ENCODE results near the gene MRM2. TPM values are rescaled to one million over a fixed set of nuclear protein-coding genes. Genes with fewer than 3 reads are reported as not detected.

MRM2 gene
- total RNA-seq, 1 experiment from 2014 or later: 34.7 TPM

GRCh38 chr7:2230226-2230625 lies 11.8 kb downstream of the MRM2 start:
- peaks cover 11 to 22% of the 10 kb centered on the region in 2 experiments for H3K4me1 ChIP-seq (ENCODE audit: control insufficient read depth in 1 of 2, insufficient read depth in 2 of 2, low read length in 2 of 2)
- RAD21 ChIA-PET (ENCODE audit: low non-redundant PET in 1 of 2, low total read pairs in 2 of 2, uncharacterized antibody in 2 of 2, unreplicated experiment in 2 of 2): no interaction called here
- H3K27ac ChIP-seq (ENCODE audit: low read depth, low read length): no peak overlapping the region
- no peak overlapping the region for H2AFZ ChIP-seq (ENCODE audit: low read depth, low read length, poor library complexity, severe bottlenecking)
- CTCF ChIA-PET: no interaction called here
- H3K36me3 ChIP-seq (ENCODE audit: control insufficient read depth in 1 of 2, insufficient read depth in 2 of 2, low read length in 2 of 2): peaks cover 8 to 33% of the 10 kb centered on the region in 2 experiments; a peak in 3 of 4 replicates
- no peak overlapping the region for H3K9ac ChIP-seq (ENCODE audit: low read length)
- DNase-seq (ENCODE audit: low read depth, low spot score): no peak
- no peak overlapping the region for H3K4me2 ChIP-seq (ENCODE audit: low read length)
- no peaks in the 10 kb centered on the region for H4K20me1 ChIP-seq (ENCODE audit: insufficient read depth)
- no peak for TF ChIP-seq POLR2AphosphoS5 (IDR thresholded peaks at IDR 0.05; ENCODE audit: low read depth, low read length)
- no peak for TF ChIP-seq POLR2A (IDR thresholded peaks at IDR 0.05; ENCODE audit: borderline replicate concordance, extremely low read depth, insufficient read depth, insufficient read length)
- no peak for TF ChIP-seq REST (IDR thresholded peaks at IDR 0.05; ENCODE audit: low read depth)
- no peak for TF ChIP-seq ELF1 (IDR thresholded peaks at IDR 0.05; ENCODE audit: borderline replicate concordance, low read depth)
- ATAC-seq: no peak
- H3K9me3 ChIP-seq (ENCODE audit: control insufficient read depth in 1 of 2, insufficient read depth in 1 of 2, low read depth in 1 of 2, low read length in 2 of 2): no peaks in the 10 kb centered on the region
- H3K9me2 ChIP-seq (ENCODE audit: insufficient read depth): no peaks in the 10 kb centered on the region
- POLR2A ChIA-PET: no interaction called here
- no TSS peak for BruUV-seq (replicated peaks)
- intact Hi-C loops (cut with micrococcal nuclease): no loop called here
- peaks cover 77% of the 10 kb centered on the region for H3K79me2 ChIP-seq (ENCODE audit: insufficient read depth, low read length)
- no peak overlapping the region for H3K4me3 ChIP-seq (replicated peaks in 1 of 2; ENCODE audit: low read depth in 1 of 2, low read length in 2 of 2)
- H3K27me3 ChIP-seq (ENCODE audit: insufficient read depth, low read length): no peaks in the 10 kb centered on the region

- H3K27me3 ChIP-seq (ENCODE audit: insufficient read depth, low read length): no peaks in the 10 kb centered on the region
- intact Hi-C loops (cut with micrococcal nuclease): no loop called here
- H3K9me3 ChIP-seq (ENCODE audit: control insufficient read depth in 1 of 2, insufficient read depth in 1 of 2, low read depth in 1 of 2, low read length in 2 of 2): no peaks in the 10 kb centered on the region
- BruUV-seq (replicated peaks): no TSS peak
- H3K79me2 ChIP-seq (ENCODE audit: insufficient read depth, low read length): peaks cover 79% of the 10 kb centered on the region
- H3K27ac ChIP-seq (ENCODE audit: low read depth, low read length): no peak overlapping the region
- no peak overlapping the region for H2AFZ ChIP-seq (ENCODE audit: low read depth, low read length, poor library complexity, severe bottlenecking)
- no peak overlapping the region for H3K4me3 ChIP-seq (replicated peaks in 1 of 2; ENCODE audit: low read depth in 1 of 2, low read length in 2 of 2)
- ChIA-PET POLR2A (no interaction called here), CTCF (no interaction called here), RAD21 (ENCODE audit: low non-redundant PET in 1 of 2, low total read pairs in 2 of 2, uncharacterized antibody in 2 of 2, unreplicated experiment in 2 of 2) (no interaction called here)
- TF ChIP-seq FOSL1 (IDR thresholded peaks at IDR 0.05; ENCODE audit: low read depth): no peak
- no peak for TF ChIP-seq MAX (IDR thresholded peaks at IDR 0.05)
- no peak for TF ChIP-seq SP1 (IDR thresholded peaks at IDR 0.05; ENCODE audit: low read depth)
- no peaks in the 10 kb centered on the region for H3K9me2 ChIP-seq (ENCODE audit: insufficient read depth)
- H3K9ac ChIP-seq (ENCODE audit: low read length): no peak overlapping the region
- no peak overlapping the region for H3K4me2 ChIP-seq (ENCODE audit: low read length)
- H4K20me1 ChIP-seq (ENCODE audit: insufficient read depth): no peaks in the 10 kb centered on the region
- H3K4me1 ChIP-seq (ENCODE audit: control insufficient read depth in 1 of 2, insufficient read depth in 2 of 2, low read length in 2 of 2): peaks cover 11 to 30% of the 10 kb centered on the region in 2 experiments
- peaks cover 6 to 34% of the 10 kb centered on the region in 2 experiments; a peak in 3 of 4 replicates for H3K36me3 ChIP-seq (ENCODE audit: control insufficient read depth in 1 of 2, insufficient read depth in 2 of 2, low read length in 2 of 2)
- DNase-seq (ENCODE audit: low read depth, low spot score) (no peak), ATAC-seq (no peak)
These were observed 12.5 kb downstream of the MRM2 start for GRCh38 chr7:2229467-2229866.

Measured in HCT116 (cell line).